GM12878 (cell line): ENCODE measurements around the gene ZNF48. TPM values are rescaled to one million over a fixed set of nuclear protein-coding genes. Genes with fewer than 3 reads are reported as not detected.
A peak's percentile ranks its signal among the peaks of the same experiment; 100 is the strongest.

Experiments
- BACH1 ChIP-seq: fragments of 450-650 bp; IDR thresholded peaks from 2 replicates; pipeline ENCODE4 v1.6.1; 2017; ENCODE audit warnings: mild to moderate bottlenecking, borderline replicate concordance
- BMI1 ChIP-seq: fragments of 450-650 bp; IDR thresholded peaks from 2 replicates; pipeline ENCODE4 v1.6.1; 2016; ENCODE audit warnings: mild to moderate bottlenecking, moderate library complexity, borderline replicate concordance
- CEBPB ChIP-seq, 2 experiments: fragments of 150-350 bp in 1 of 2; IDR thresholded peaks; 2 replicates each; pipeline ENCODE4 v1.6.1; 2012 to 2014; ENCODE audit warnings: low read depth in 2 of 2, low read length in 2 of 2, borderline replicate concordance in 1 of 2, inconsistent platforms in 1 of 2
- EED ChIP-seq: sonication (generic); IDR thresholded peaks from 2 replicates; pipeline ENCODE4 v1.6.1; 2016; ENCODE audit warnings: antibody characterized with exemption, low read depth
- EP300 ChIP-seq, 2 experiments: fragments of 150-350 bp in 1 of 2; IDR thresholded peaks; 2 replicates each; pipeline ENCODE4 v1.6.1; 2011 to 2012; ENCODE audit warnings: low read depth in 2 of 2, low read length in 2 of 2, borderline replicate concordance in 1 of 2, improper control_type of control experiment in 1 of 2, inconsistent platforms in 1 of 2; ENCODE audit not compliant: control insufficient read depth in 1 of 2
- GATAD2B ChIP-seq: fragments of 450-650 bp; conservative IDR thresholded peaks from 2 replicates; pipeline ENCODE4 v1.6.1; 2017; ENCODE audit warnings: low read depth, mild to moderate bottlenecking, moderate library complexity
- IRF4 ChIP-seq: IDR thresholded peaks from 2 replicates; pipeline ENCODE4 v1.6.1; 2011; ENCODE audit warnings: low read depth, low read length
- MEF2A ChIP-seq: IDR thresholded peaks from 2 replicates; pipeline ENCODE4 v1.6.1; 2011; ENCODE audit warnings: low read depth, mild to moderate bottlenecking, low read length, moderate library complexity; ENCODE audit not compliant: insufficient read depth
- MLLT1 ChIP-seq: fragments of 450-650 bp; IDR thresholded peaks from 2 replicates; pipeline ENCODE4 v1.6.1; 2016; ENCODE audit warnings: mild to moderate bottlenecking
- NFYB ChIP-seq: IDR thresholded peaks from 2 replicates; pipeline ENCODE4 v1.6.1; 2011; ENCODE audit warnings: low read depth, mild to moderate bottlenecking, low read length, improper control_type of control experiment, moderate library complexity; ENCODE audit not compliant: insufficient read depth
- PAX5 ChIP-seq: IDR thresholded peaks from 2 replicates; pipeline ENCODE4 v1.6.1; 2011; ENCODE audit warnings: low read depth, low read length, borderline replicate concordance
- PBX3 ChIP-seq: IDR thresholded peaks from 2 replicates; pipeline ENCODE4 v1.6.1; 2011; ENCODE audit warnings: mild to moderate bottlenecking, low read depth, low read length, moderate library complexity; ENCODE audit not compliant: insufficient replicate concordance
- RAD51 ChIP-seq: fragments of 450-650 bp; IDR thresholded peaks from 2 replicates; pipeline ENCODE4 v1.6.1; 2016; ENCODE audit warnings: moderate library complexity, mild to moderate bottlenecking, inconsistent platforms
- RB1 ChIP-seq: fragments of 450-650 bp; formaldehyde crosslinking; IDR thresholded peaks from 2 replicates; pipeline ENCODE4 v1.6.1; 2017; ENCODE audit warnings: mild to moderate bottlenecking, borderline replicate concordance
- YBX1 ChIP-seq: fragments of 450-650 bp; IDR thresholded peaks from 2 replicates; pipeline ENCODE4 v1.6.1; 2016; ENCODE audit warnings: antibody characterized with exemption
- ZBTB33 ChIP-seq: fragments of 450-650 bp; IDR thresholded peaks from 2 replicates; pipeline ENCODE4 v1.6.1; 2017; ENCODE audit warnings: mild to moderate bottlenecking
- ZNF207 ChIP-seq: fragments of 450-650 bp; IDR thresholded peaks from 2 replicates; pipeline ENCODE4 v1.6.1; 2014; ENCODE audit warnings: antibody characterized with exemption, mild to moderate bottlenecking, borderline replicate concordance
- polyA plus RNA-seq, 11 experiments: library from polyadenylated mRNA; depleted of rRNA in 4 of 11; unstranded in 6 of 11; stranded (reverse) in 5 of 11; fragments of >200 nt; fragmentation: Nextera tagmentation in 4 of 11; fragmentation: Illumina TruSeq in 1 of 11; extraction: Ambion mirVana in 4 of 11; extraction: Trizol in 1 of 11; gene quantifications; 1 replicate in 1 of 11; 2 replicates in 10 of 11; pipeline versions ENCODE4 v1.2.1 to v1.2.3, GENCODE V29; 2011 to 2016; ENCODE audit warnings: inconsistent platforms in 2 of 11, missing spikeins in 2 of 11, low read depth in 1 of 11
- total RNA-seq, 4 experiments: library from RNA; depleted of rRNA in 3 of 4; stranded (reverse); fragments of >200 nt in 3 of 4; fragmentation: Illumina TruSeq in 1 of 4; extraction: Trizol in 1 of 4; gene quantifications; 2 replicates each; pipeline versions ENCODE4 v1.2.1 to v1.2.3, GENCODE V29; 2013 to 2021
- TF ChIP-seq, protein P1 (sequence below): fragments of 450-650 bp; IDR thresholded peaks from 2 replicates; pipeline ENCODE4 v1.6.1; 2016; ENCODE audit warnings: mild to moderate bottlenecking
- TF ChIP-seq, protein P2 (sequence below): fragments of 150-350 bp; IDR thresholded peaks from 2 replicates; pipeline ENCODE4 v1.6.1; 2014; ENCODE audit warnings: mild to moderate bottlenecking, low read depth, low read length

The ZNF48 gene
- total and polyA plus RNA-seq, 10 of the 15 experiments (the other 5 are each of a cell fraction or from before 2014, with no cell fraction given) = 0.14 to 12.0 (median 4.2) TPM

GRCh38 chr16:30395155-30395991 is at the start of gene ZNF48 (continued):
- TF ChIP-seq MEF2A (0 out of 2 replicates have a peak, but pooled peaks have one; percentile 40), BACH1 (no peak; the same call in 1 of the 2 replicates), GATAD2B (peak; percentile 98), EP300 (IDR thresholded peaks at IDR 0.05; ENCODE audit: borderline replicate concordance in 1 of 2, control insufficient read depth in 1 of 2, low read depth in 2 of 2, low read length in 2 of 2) (no peak), RAD51 (no peak), RB1 (peak; percentile 84; the same call in 1 of the 2 replicates), PAX5 (0 out of 2 replicates have a peak, but pooled peaks have one; percentile 19), YBX1 (no peak), ZNF207 (peak; percentile 46; the same call in 1 of the 2 replicates), PBX3 (no peak), MLLT1 (no peak), BMI1 (no peak), NFYB (no peak), EED (no peak; the same call in 1 of the 2 replicates), ZBTB33 (no peak), IRF4 (no peak), CEBPB (IDR thresholded peaks at IDR 0.05; ENCODE audit: borderline replicate concordance in 1 of 2, low read depth in 2 of 2, low read length in 2 of 2) (no peak)
- TF ChIP-seq, protein P1, sequence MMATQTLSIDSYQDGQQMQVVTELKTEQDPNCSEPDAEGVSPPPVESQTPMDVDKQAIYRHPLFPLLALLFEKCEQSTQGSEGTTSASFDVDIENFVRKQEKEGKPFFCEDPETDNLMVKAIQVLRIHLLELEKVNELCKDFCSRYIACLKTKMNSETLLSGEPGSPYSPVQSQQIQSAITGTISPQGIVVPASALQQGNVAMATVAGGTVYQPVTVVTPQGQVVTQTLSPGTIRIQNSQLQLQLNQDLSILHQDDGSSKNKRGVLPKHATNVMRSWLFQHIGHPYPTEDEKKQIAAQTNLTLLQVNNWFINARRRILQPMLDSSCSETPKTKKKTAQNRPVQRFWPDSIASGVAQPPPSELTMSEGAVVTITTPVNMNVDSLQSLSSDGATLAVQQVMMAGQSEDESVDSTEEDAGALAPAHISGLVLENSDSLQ = 0 out of 2 replicates have a peak, but pooled peaks have one; percentile 5
- TF ChIP-seq, protein P2, sequence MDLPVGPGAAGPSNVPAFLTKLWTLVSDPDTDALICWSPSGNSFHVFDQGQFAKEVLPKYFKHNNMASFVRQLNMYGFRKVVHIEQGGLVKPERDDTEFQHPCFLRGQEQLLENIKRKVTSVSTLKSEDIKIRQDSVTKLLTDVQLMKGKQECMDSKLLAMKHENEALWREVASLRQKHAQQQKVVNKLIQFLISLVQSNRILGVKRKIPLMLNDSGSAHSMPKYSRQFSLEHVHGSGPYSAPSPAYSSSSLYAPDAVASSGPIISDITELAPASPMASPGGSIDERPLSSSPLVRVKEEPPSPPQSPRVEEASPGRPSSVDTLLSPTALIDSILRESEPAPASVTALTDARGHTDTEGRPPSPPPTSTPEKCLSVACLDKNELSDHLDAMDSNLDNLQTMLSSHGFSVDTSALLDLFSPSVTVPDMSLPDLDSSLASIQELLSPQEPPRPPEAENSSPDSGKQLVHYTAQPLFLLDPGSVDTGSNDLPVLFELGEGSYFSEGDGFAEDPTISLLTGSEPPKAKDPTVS = no peak
